ENCODE data around the gene CXCL8. TPM values are rescaled to one million over a fixed set of nuclear protein-coding genes. Genes with fewer than 3 reads are reported as not detected.
"Not testable (repeated sequence)": the region's sequence is repeated elsewhere in the genome, so short reads cannot be mapped to it uniquely, and the experiment has no call there.

Gene CXCL8
- total and polyA plus RNA-seq, 2 experiments from 2014 or later: 15.5 to 20.0 TPM

DNA sequence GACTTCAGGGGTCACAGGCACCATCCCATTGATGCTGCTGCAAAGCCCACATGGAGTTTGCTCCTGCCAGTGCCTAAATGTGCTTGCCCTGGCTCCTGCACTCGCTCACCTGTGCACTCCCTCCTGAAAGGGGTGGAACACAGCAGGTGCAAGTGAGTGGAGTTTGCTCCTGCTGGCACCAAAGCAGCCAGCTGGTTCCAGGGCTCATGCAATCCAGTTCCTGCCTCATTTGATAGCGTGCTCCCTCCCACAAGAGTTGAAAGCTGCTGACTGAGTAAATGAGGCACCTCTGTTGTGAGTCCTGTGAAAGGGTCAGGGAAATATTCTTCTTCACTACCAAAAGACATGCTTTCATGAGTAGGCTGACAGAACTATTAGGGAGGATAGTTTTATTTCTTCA is 30.5 kb downstream of the CXCL8 start:
- no peaks in the 10 kb centered on the region for H3K9me3 ChIP-seq (ENCODE audit: low read depth)
- H3K9ac ChIP-seq: no peak overlapping the region
- no peaks in the 10 kb centered on the region for H3K79me2 ChIP-seq (ENCODE audit: insufficient read depth)
- H3K9me2 ChIP-seq (ENCODE audit: insufficient read depth): no peaks in the 10 kb centered on the region
- H4K20me1 ChIP-seq (ENCODE audit: insufficient read depth): no peaks in the 10 kb centered on the region
- H3K4me2 ChIP-seq (ENCODE audit: unreplicated experiment): no peak overlapping the region
- peaks cover 7% of the 10 kb centered on the region; the same call in 1 of the 2 replicates for H3K4me1 ChIP-seq (ENCODE audit: insufficient read depth)
- H2AFZ ChIP-seq: no peak overlapping the region
- no peak overlapping the region for H3K4me3 ChIP-seq
- H3K27ac ChIP-seq: no peak overlapping the region
- TF ChIP-seq EZH2phosphoT487 (IDR thresholded peaks at IDR 0.05; ENCODE audit: insufficient read depth, low read depth) (no peak), EZH2 (IDR thresholded peaks at IDR 0.05; ENCODE audit: insufficient read depth, poor library complexity, severe bottlenecking) (no peak)
- peaks cover 8% of the 10 kb centered on the region for H3F3A ChIP-seq (ENCODE audit: insufficient read depth)
- no peaks in the 10 kb centered on the region for H3K36me3 ChIP-seq (ENCODE audit: low read depth)
- in situ Hi-C loops (cut with MboI): no loop called here
- WGBS, 2 experiments (ENCODE audit: low coverage in 1 of 2, low lambda C conversion rate in 2 of 2, missing lambda C conversion rate in 2 of 2): 83 to 88% methylated on average over 2 of the region's 2 CpGs
- no peaks in the 10 kb centered on the region for H3K27me3 ChIP-seq (replicated peaks; ENCODE audit: insufficient read depth)
- no peak for DNase-seq

DNA sequence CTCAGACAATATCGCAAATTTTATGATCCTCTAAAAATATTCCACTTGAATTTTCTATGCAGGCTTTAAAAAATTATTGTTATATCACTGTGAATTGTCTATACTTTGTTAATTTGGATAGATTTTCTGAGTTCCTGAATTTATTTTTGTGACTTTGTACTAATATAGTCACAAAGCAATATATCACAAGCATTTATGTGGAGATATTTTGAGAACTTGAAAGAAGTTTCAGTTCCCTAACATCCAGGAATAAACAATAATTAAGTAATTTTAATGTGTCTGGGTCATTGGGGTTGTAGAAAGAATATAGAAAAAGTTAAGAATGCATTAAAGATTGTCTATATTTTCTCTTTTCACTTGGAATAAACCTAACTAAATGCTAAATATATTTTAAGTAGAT is 32.0 kb downstream of the CXCL8 start:
- Histone ChIP-seq H3K9me3 (ENCODE audit: low read depth) (no peaks in the 10 kb centered on the region), H3K36me3 (ENCODE audit: low read depth) (no peaks in the 10 kb centered on the region), H4K20me1 (ENCODE audit: insufficient read depth) (no peaks in the 10 kb centered on the region), H2AFZ (no peak overlapping the region), H3K9me2 (ENCODE audit: insufficient read depth) (no peaks in the 10 kb centered on the region), H3F3A (ENCODE audit: insufficient read depth) (peaks cover 22% of the 10 kb centered on the region), H3K79me2 (ENCODE audit: insufficient read depth) (no peaks in the 10 kb centered on the region), H3K27me3 (replicated peaks; ENCODE audit: insufficient read depth) (no peaks in the 10 kb centered on the region), H3K27ac (no peak overlapping the region), H3K4me1 (ENCODE audit: insufficient read depth) (peaks cover 13% of the 10 kb centered on the region; the same call in 1 of the 2 replicates), H3K4me3 (no peak overlapping the region), H3K9ac (no peak overlapping the region), H3K4me2 (ENCODE audit: unreplicated experiment) (no peak overlapping the region)
- in situ Hi-C loops (cut with MboI): no loop called here
- TF ChIP-seq EZH2phosphoT487 (IDR thresholded peaks at IDR 0.05; ENCODE audit: insufficient read depth, low read depth): no peak
- no peak for TF ChIP-seq EZH2 (IDR thresholded peaks at IDR 0.05; ENCODE audit: insufficient read depth, poor library complexity, severe bottlenecking)
- DNase-seq: no peak
- 91 to 97% methylated on average over 1 of the region's 1 CpG for WGBS, 2 experiments (ENCODE audit: low coverage in 1 of 2, low lambda C conversion rate in 2 of 2, missing lambda C conversion rate in 2 of 2)

DNA sequence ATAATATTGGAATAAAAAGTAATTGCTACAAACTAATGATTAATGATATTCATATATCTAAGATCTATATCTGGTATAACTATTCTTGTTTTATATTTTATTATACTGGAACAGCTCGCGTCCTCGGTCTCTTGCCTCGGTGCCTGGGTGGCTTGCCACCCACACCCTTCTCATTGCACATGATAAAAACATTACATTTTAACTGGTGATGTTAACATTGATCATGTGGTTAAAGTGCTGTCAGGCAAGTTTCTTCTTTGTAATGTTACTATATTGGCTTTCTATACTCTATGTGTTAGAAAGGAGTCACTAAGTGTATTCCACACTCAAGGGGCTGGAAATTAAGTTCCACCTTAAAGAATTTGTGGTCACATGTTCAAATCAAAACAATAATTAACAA is 34.0 kb downstream of the CXCL8 start:
- H3K9me3 ChIP-seq (ENCODE audit: low read depth); H3K27me3 ChIP-seq (replicated peaks; ENCODE audit: insufficient read depth); H3K9ac ChIP-seq; DNase-seq; H4K20me1 ChIP-seq (ENCODE audit: insufficient read depth); H3K9me2 ChIP-seq (ENCODE audit: insufficient read depth); H3K79me2 ChIP-seq (ENCODE audit: insufficient read depth); H3K36me3 ChIP-seq (ENCODE audit: low read depth); in situ Hi-C loops (cut with MboI); H3K27ac ChIP-seq; H3K4me3 ChIP-seq; H2AFZ ChIP-seq; H3K4me2 ChIP-seq (ENCODE audit: unreplicated experiment): not testable (repeated sequence)
- Histone ChIP-seq H3F3A (ENCODE audit: insufficient read depth) (peaks cover 29% of the 10 kb centered on the region), H3K4me1 (ENCODE audit: insufficient read depth) (peaks cover 16% of the 10 kb centered on the region; the same call in 1 of the 2 replicates)
- 97 to 98% methylated on average over 4 of the region's 4 CpGs for WGBS, 2 experiments (ENCODE audit: low coverage in 1 of 2, low lambda C conversion rate in 2 of 2, missing lambda C conversion rate in 2 of 2)

GRCh38 chr4:73776321-73776729 is 36.0 kb downstream of the CXCL8 start:
- TF ChIP-seq EZH2 (IDR thresholded peaks at IDR 0.05; ENCODE audit: insufficient read depth, poor library complexity, severe bottlenecking): no peak
- no peak for TF ChIP-seq EZH2phosphoT487 (IDR thresholded peaks at IDR 0.05; ENCODE audit: insufficient read depth, low read depth)
- Histone ChIP-seq H3K4me1 (ENCODE audit: insufficient read depth) (peaks cover 16% of the 10 kb centered on the region; the same call in 1 of the 2 replicates), H3K4me2 (ENCODE audit: unreplicated experiment) (peak overlapping the region; percentile 18)

GRCh38 chr4:73777612-73778011 is 37.2 kb downstream of the CXCL8 start:
- no peaks in the 10 kb centered on the region for H3K9me2 ChIP-seq (ENCODE audit: insufficient read depth)
- 0 to 1% methylated on average over 3 of the region's 3 CpGs for WGBS, 2 experiments (ENCODE audit: low coverage in 1 of 2, low lambda C conversion rate in 2 of 2, missing lambda C conversion rate in 2 of 2)
- H2AFZ ChIP-seq: no peak overlapping the region
- H4K20me1 ChIP-seq (ENCODE audit: insufficient read depth): no peaks in the 10 kb centered on the region
- H3K27ac ChIP-seq: no peak overlapping the region
- no peak overlapping the region for H3K9ac ChIP-seq
- no peaks in the 10 kb centered on the region for H3K36me3 ChIP-seq (ENCODE audit: low read depth)
- TF ChIP-seq EZH2 (IDR thresholded peaks at IDR 0.05; ENCODE audit: insufficient read depth, poor library complexity, severe bottlenecking): no peak
- TF ChIP-seq EZH2phosphoT487 (IDR thresholded peaks at IDR 0.05; ENCODE audit: insufficient read depth, low read depth): no peak
- no peak overlapping the region for H3K4me3 ChIP-seq
- peaks cover 29% of the 10 kb centered on the region for H3F3A ChIP-seq (ENCODE audit: insufficient read depth)
- H3K79me2 ChIP-seq (ENCODE audit: insufficient read depth): no peaks in the 10 kb centered on the region
- peaks cover 16% of the 10 kb centered on the region; the same call in 1 of the 2 replicates for H3K4me1 ChIP-seq (ENCODE audit: insufficient read depth)
- in situ Hi-C loops (cut with MboI): no loop called here
- H3K9me3 ChIP-seq (ENCODE audit: low read depth): no peaks in the 10 kb centered on the region
- no peaks in the 10 kb centered on the region for H3K27me3 ChIP-seq (replicated peaks; ENCODE audit: insufficient read depth)
- DNase-seq: peak; percentile 75
- H3K4me2 ChIP-seq (ENCODE audit: unreplicated experiment): no peak overlapping the region

More at GRCh38 chr4:73776321-73776729, 36.0 kb downstream of the CXCL8 start:
- WGBS, 2 experiments (ENCODE audit: low coverage in 1 of 2, low lambda C conversion rate in 2 of 2, missing lambda C conversion rate in 2 of 2): 46 to 51% methylated on average over 2 of the region's 2 CpGs
- peaks cover 29% of the 10 kb centered on the region for H3F3A ChIP-seq (ENCODE audit: insufficient read depth)
- H4K20me1 ChIP-seq (ENCODE audit: insufficient read depth): no peaks in the 10 kb centered on the region
- H3K27me3 ChIP-seq (replicated peaks; ENCODE audit: insufficient read depth): no peaks in the 10 kb centered on the region
- H3K9me2 ChIP-seq (ENCODE audit: insufficient read depth): no peaks in the 10 kb centered on the region
- in situ Hi-C loops (cut with MboI): no loop called here
- no peak overlapping the region for H2AFZ ChIP-seq
- H3K36me3 ChIP-seq (ENCODE audit: low read depth): no peaks in the 10 kb centered on the region
- DNase-seq: peak; percentile 47
- H3K9ac ChIP-seq: no peak overlapping the region
- no peak overlapping the region for H3K4me3 ChIP-seq
- no peaks in the 10 kb centered on the region for H3K9me3 ChIP-seq (ENCODE audit: low read depth)
- H3K79me2 ChIP-seq (ENCODE audit: insufficient read depth): no peaks in the 10 kb centered on the region
- no peak overlapping the region for H3K27ac ChIP-seq

Data from GM23248 (cell line).